MM.1S (cell line): ENCODE results near the gene UXT.
A peak's percentile ranks its signal among the peaks of the same experiment; 100 is the strongest.

ENCODE experiments used
- DNase-seq: peaks from one replicate; pipeline ENCODE4 v3.0.0-alpha.2; 2015
- H2AFZ ChIP-seq: fragments of 300-600 bp; sonication (generic); 2 replicates; pipeline ENCODE4 v1.6.0; 2016; ENCODE audit warnings: antibody characterized with exemption, low read length
- H3F3A ChIP-seq: fragments of 300-600 bp; sonication (generic); 2 replicates; pipeline ENCODE4 v1.6.1; 2016; ENCODE audit warnings: mild to moderate bottlenecking, antibody characterized with exemption, low read length, moderate library complexity, mixed read lengths; ENCODE audit not compliant: insufficient read depth
- H3K27ac ChIP-seq: fragments of 300-600 bp; sonication (generic); 2 replicates; pipeline ENCODE4 v1.5.1; 2016; ENCODE audit warnings: mild to moderate bottlenecking, low read length
- H3K27me3 ChIP-seq: fragments of 300-600 bp; sonication (generic); replicated peaks from 2 replicates; pipeline ENCODE4 v1.6.0; 2016; ENCODE audit warnings: low read length; ENCODE audit not compliant: insufficient read depth
- H3K36me3 ChIP-seq: fragments of 300-600 bp; sonication (generic); replicated peaks from 2 replicates; pipeline ENCODE4 v1.6.1; 2016; ENCODE audit warnings: mild to moderate bottlenecking, low read length, mixed read lengths; ENCODE audit not compliant: insufficient read depth
- H3K4me1 ChIP-seq: fragments of 300-600 bp; sonication (generic); 2 replicates; pipeline ENCODE4 v1.6.1; 2016; ENCODE audit warnings: low read length, mixed read lengths
- H3K4me2 ChIP-seq: fragments of 300-600 bp; sonication (generic); 2 replicates; pipeline ENCODE4 v1.6.0; 2016; ENCODE audit warnings: low read depth, low read length
- H3K4me3 ChIP-seq: fragments of 300-600 bp; sonication (generic); 2 replicates; pipeline ENCODE4 v1.5.1; 2016; ENCODE audit warnings: low read length, mixed read lengths
- H3K79me2 ChIP-seq: fragments of 300-600 bp; sonication (generic); 2 replicates; pipeline ENCODE4 v1.6.1; 2016; ENCODE audit warnings: mixed run types, low read length, mixed read lengths
- H3K9ac ChIP-seq: fragments of 300-600 bp; sonication (generic); 2 replicates; pipeline ENCODE4 v1.6.1; 2016; ENCODE audit warnings: low read length, mixed read lengths
- H3K9me2 ChIP-seq: fragments of 300-600 bp; sonication (generic); replicated peaks from 2 replicates; pipeline ENCODE4 v1.6.1; 2016; ENCODE audit warnings: mild to moderate bottlenecking, low read length, mixed read lengths; ENCODE audit not compliant: insufficient read depth
- H3K9me3 ChIP-seq: fragments of 300-600 bp; sonication (generic); replicated peaks from 2 replicates; pipeline ENCODE4 v1.6.1; 2016; ENCODE audit warnings: mild to moderate bottlenecking, low read length, mixed read lengths; ENCODE audit not compliant: insufficient read depth
- H4K20me1 ChIP-seq: fragments of 300-600 bp; sonication (generic); 2 replicates; pipeline ENCODE4 v1.6.1; 2016; ENCODE audit warnings: mild to moderate bottlenecking, low read length, moderate library complexity, mixed read lengths; ENCODE audit not compliant: insufficient read depth
- EZH2 ChIP-seq: fragments of 300-600 bp; sonication (generic); optimal IDR thresholded peaks from 2 replicates; pipeline ENCODE3; 2017; ENCODE audit warnings: low read depth, mild to moderate bottlenecking, antibody characterized with exemption, low read length, mixed read lengths
- EZH2phosphoT487 ChIP-seq: fragments of 300-600 bp; sonication (generic); IDR thresholded peaks from 2 replicates; pipeline ENCODE4 v1.6.1; 2018; ENCODE audit warnings: antibody characterized with exemption, low read length
- TF ChIP-seq, protein P1 (sequence below): fragments of 300-600 bp; sonication (generic); IDR thresholded peaks from 2 replicates; pipeline ENCODE4 v1.5.1; 2016; ENCODE audit warnings: antibody characterized with exemption, low read length, mixed read lengths

The UXT gene

DNA sequence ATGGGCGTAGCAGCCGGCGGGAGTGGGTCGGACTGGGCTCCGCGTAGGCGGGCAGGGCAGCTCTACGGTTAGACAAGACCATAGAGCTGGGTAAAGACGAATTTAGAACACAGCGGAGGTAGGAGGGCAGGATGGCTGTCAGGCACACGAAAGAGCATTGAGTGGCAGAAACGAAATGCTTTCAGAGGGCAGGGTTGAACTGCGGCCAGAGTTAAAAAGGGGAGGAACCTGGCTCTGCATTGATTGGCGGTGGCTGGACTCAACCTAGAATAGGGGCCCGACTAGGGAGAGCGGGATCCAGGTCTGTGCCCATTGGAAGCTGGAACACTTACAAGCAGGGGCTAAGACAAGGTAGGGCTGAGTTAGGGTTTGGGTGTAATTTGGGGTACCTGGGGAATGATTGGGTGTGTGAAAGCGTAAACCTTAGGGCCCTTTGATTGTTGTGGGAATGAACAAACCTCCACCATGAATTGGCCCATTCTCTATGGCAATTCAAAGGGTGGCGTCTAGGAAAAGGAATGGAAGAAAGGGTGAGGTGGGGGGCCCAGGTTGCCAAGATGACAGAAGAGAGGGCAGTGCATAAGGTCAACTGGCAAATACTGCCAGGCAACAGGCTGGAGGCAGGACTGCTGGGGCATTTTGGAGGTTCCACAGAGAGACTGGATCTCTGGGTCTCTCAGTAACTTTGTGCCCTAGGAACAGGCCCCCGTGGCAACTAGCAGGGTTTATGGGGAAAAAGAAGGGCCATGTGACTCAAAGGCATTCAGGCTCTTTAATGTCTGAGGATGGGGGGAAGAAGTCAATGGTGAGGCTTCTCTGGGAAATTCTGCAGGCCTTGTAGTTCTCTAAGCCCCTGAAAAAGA, 7.7 kb downstream of the UXT start:
- Histone ChIP-seq H3K9me2 (no peaks in the 10 kb centered on the region), H3K27ac (peak overlapping the region; percentile 63; the same call in 1 of the 2 replicates), H3K9ac (peak overlapping the region; percentile 46; the same call in 1 of the 2 replicates), H3F3A (peaks cover 9% of the 10 kb centered on the region), H3K4me3 (peak overlapping the region; percentile 62), H3K27me3 (no peaks in the 10 kb centered on the region), H3K79me2 (peaks cover 31% of the 10 kb centered on the region), H2AFZ (0 out of 2 replicates have a peak overlapping the region, but pooled peaks have one; percentile 19), H3K4me2 (peak overlapping the region; percentile 82), H3K9me3 (no peaks in the 10 kb centered on the region), H4K20me1 (no peaks in the 10 kb centered on the region), H3K36me3 (0 out of 2 replicates have a peak, but pooled peaks cover 3% of the 10 kb centered on the region), H3K4me1 (no peaks in the 10 kb centered on the region)
- DNase-seq: no peak
- TF ChIP-seq, protein P1, sequence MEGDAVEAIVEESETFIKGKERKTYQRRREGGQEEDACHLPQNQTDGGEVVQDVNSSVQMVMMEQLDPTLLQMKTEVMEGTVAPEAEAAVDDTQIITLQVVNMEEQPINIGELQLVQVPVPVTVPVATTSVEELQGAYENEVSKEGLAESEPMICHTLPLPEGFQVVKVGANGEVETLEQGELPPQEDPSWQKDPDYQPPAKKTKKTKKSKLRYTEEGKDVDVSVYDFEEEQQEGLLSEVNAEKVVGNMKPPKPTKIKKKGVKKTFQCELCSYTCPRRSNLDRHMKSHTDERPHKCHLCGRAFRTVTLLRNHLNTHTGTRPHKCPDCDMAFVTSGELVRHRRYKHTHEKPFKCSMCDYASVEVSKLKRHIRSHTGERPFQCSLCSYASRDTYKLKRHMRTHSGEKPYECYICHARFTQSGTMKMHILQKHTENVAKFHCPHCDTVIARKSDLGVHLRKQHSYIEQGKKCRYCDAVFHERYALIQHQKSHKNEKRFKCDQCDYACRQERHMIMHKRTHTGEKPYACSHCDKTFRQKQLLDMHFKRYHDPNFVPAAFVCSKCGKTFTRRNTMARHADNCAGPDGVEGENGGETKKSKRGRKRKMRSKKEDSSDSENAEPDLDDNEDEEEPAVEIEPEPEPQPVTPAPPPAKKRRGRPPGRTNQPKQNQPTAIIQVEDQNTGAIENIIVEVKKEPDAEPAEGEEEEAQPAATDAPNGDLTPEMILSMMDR: no peak
- TF ChIP-seq EZH2phosphoT487: no peak
- no peak for TF ChIP-seq EZH2

DNA sequence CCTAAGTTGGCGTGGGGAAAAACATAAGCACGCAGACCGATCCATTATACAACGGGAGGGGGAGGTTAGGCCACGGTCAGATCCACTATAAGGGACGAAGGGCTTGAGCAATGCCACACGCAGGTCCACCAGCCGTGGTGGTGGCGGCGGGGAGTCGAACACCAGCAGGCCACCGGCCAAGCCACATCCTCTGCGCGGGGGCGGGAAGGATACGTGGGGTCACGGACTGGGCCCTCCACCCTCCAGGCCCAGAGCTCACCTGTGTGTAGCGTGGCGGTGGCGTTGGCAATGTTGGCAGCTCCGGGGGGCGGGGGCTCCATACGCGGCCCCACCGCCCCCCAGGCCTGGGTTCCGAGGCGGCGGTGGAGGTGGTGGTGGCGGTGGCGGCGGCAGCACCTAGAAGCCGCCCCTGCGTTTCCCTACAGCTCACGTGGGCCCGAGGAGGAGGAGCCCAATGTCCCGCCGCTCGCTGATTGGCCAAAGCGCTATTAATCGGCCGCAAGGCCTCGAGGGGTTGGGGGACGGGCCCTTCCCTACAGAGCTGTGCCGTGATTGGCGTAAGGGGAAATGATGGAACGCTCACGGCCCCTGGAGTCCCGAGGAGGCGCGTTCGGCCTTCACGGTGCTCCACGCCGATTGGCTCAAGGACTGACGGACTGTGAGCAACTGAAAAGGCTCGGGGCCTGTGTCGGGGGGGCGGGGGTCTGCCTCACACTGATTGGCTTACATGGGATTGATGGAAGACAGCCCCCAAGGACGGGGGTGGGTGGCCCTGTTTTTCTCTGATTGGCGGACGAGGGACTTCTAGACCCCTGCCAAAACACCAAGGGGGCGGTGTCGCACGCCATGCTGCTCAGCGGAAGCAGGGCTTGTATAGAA, 8.6 kb downstream of the UXT start, which contains the start of gene ELK1:
Gene ELK1, minus strand, starts transcription at position 400 of the 879 bp plus-strand sequence. CDS start 9,122 bp downstream, outside the sequence.
- Histone ChIP-seq H3K36me3 (no peaks in the 10 kb centered on the region), H3K27me3 (no peaks in the 10 kb centered on the region), H3F3A (peaks cover 9% of the 10 kb centered on the region), H3K9me2 (no peaks in the 10 kb centered on the region), H3K4me3 (peak within 1 kb of the TSS; percentile 84), H3K27ac (peak within 1 kb of the TSS; percentile 63; the same call in 1 of the 2 replicates), H3K9ac (peak within 1 kb of the TSS; percentile 82), H2AFZ (0 out of 2 replicates have a peak within 1 kb of the TSS, but pooled peaks have one; percentile 56), H3K4me2 (peak within 1 kb of the TSS; percentile 82), H3K9me3 (no peaks in the 10 kb centered on the region), H3K4me1 (no peaks in the 10 kb centered on the region), H3K79me2 (peaks cover 31% of the 10 kb centered on the region), H4K20me1 (no peaks in the 10 kb centered on the region)
- peak; percentile 95 for DNase-seq
- TF ChIP-seq, protein P1: no peak
- TF ChIP-seq EZH2: no peak
- TF ChIP-seq EZH2phosphoT487: no peak

DNA sequence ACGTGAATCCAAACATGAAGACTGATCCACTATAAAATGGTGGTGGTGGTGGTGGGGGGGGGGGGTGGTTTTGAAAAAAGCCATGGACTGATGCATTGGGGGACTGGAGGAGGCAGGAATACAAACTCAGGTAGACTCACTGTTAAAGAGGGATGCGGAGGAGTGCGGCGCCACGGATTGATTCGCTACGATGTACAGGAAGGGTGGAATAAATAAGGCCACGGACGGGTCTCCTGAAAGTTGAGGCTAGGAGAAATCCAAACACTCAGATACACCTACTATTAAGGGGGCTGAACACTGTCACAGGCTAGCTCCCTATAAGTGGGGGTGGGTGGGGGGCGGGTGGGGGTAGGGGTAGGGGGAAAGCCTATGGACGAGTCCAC, 9.2 kb downstream of the UXT start:
- Histone ChIP-seq H3K36me3 (no peaks in the 10 kb centered on the region), H3K9me3 (no peaks in the 10 kb centered on the region), H3K9ac (no peak overlapping the region; the same call in 1 of the 2 replicates), H3K27me3 (no peaks in the 10 kb centered on the region), H2AFZ (no peak overlapping the region), H3K27ac (no peak overlapping the region), H3K4me2 (peak overlapping the region; percentile 59), H3K4me1 (no peaks in the 10 kb centered on the region), H3K4me3 (peak overlapping the region; percentile 84; the same call in 1 of the 2 replicates), H4K20me1 (no peaks in the 10 kb centered on the region), H3K9me2 (no peaks in the 10 kb centered on the region), H3K79me2 (peaks cover 33% of the 10 kb centered on the region), H3F3A (peaks cover 9% of the 10 kb centered on the region)
- TF ChIP-seq EZH2phosphoT487: no peak
- TF ChIP-seq EZH2: no peak
- TF ChIP-seq, protein P1: no peak
- DNase-seq: no peak
